AG08395 (cell line): Measurements from ENCODE around the gene RPS14.

Experiments used
- DNase-seq: peaks from one replicate; pipeline ENCODE4 v3.0.0; 2012; ENCODE audit warnings: mixed read lengths, low spot score

RPS14 gene

GRCh38 chr5:150449517-150450339 lies at the start of gene RPS14:
RPS14 (minus strand) TSS chr5:150449739; CDS start chr5:150447733, 2,006 bp downstream.
- DNase-seq, result peak; percentile 95

- no peak for DNase-seq
Measured at GRCh38 chr5:150498971-150499370, 49.4 kb upstream of the RPS14 start.

GRCh38 chr5:150498501-150498900 lies 49.0 kb upstream of the RPS14 start:
- DNase-seq, result no peak

- no peak for DNase-seq
Measured at GRCh38 chr5:150497989-150498317, 48.4 kb upstream of the RPS14 start.

GRCh38 chr5:150497274-150497988 lies 47.9 kb upstream of the RPS14 start:
- DNase-seq, result peak; percentile 96

- DNase-seq, result no peak
Measured at GRCh38 chr5:150496534-150496933, 47.0 kb upstream of the RPS14 start.

GRCh38 chr5:150496098-150496497 lies 46.6 kb upstream of the RPS14 start:
- no peak for DNase-seq

GRCh38 chr5:150492621-150493020 lies 43.1 kb upstream of the RPS14 start:
- DNase-seq, result peak; percentile 75

- DNase-seq, result no peak
Measured at GRCh38 chr5:150491876-150492275, 42.3 kb upstream of the RPS14 start.

- DNase-seq, result no peak
Measured at GRCh38 chr5:150490754-150491153, 41.2 kb upstream of the RPS14 start.

GRCh38 chr5:150490296-150490669 lies 40.7 kb upstream of the RPS14 start:
- no peak for DNase-seq

- DNase-seq, result no peak
Measured at GRCh38 chr5:150489360-150490295, 40.1 kb upstream of the RPS14 start.

- DNase-seq, result peak; percentile 83
Measured at GRCh38 chr5:150488519-150489359, 39.2 kb upstream of the RPS14 start.

GRCh38 chr5:150487199-150488061 lies 37.9 kb upstream of the RPS14 start:
- no peak for DNase-seq

GRCh38 chr5:150486402-150487198 lies 37.1 kb upstream of the RPS14 start:
- DNase-seq, result no peak

GRCh38 chr5:150485693-150486401 lies 36.3 kb upstream of the RPS14 start:
- DNase-seq, result peak; percentile 64

- DNase-seq, result no peak
Measured at GRCh38 chr5:150484964-150485692, 35.6 kb upstream of the RPS14 start.

- DNase-seq, result no peak
Measured at GRCh38 chr5:150481972-150482406, 32.5 kb upstream of the RPS14 start.

GRCh38 chr5:150481708-150481965 lies 32.1 kb upstream of the RPS14 start:
- DNase-seq, result no peak
